MM.1S (cell line): ENCODE results near the gene KLHDC8A.

Experiments used
- EZH2 ChIP-seq: fragments of 300-600 bp; sonication (generic); optimal IDR thresholded peaks from 2 replicates; pipeline ENCODE3; 2017; ENCODE audit warnings: low read depth, mild to moderate bottlenecking, antibody characterized with exemption, low read length, mixed read lengths
- TF ChIP-seq, protein P1 (sequence below): fragments of 300-600 bp; sonication (generic); IDR thresholded peaks from 2 replicates; pipeline ENCODE4 v1.5.1; 2016; ENCODE audit warnings: antibody characterized with exemption, low read length, mixed read lengths

- no peak for TF ChIP-seq EZH2
- TF ChIP-seq, protein P1, sequence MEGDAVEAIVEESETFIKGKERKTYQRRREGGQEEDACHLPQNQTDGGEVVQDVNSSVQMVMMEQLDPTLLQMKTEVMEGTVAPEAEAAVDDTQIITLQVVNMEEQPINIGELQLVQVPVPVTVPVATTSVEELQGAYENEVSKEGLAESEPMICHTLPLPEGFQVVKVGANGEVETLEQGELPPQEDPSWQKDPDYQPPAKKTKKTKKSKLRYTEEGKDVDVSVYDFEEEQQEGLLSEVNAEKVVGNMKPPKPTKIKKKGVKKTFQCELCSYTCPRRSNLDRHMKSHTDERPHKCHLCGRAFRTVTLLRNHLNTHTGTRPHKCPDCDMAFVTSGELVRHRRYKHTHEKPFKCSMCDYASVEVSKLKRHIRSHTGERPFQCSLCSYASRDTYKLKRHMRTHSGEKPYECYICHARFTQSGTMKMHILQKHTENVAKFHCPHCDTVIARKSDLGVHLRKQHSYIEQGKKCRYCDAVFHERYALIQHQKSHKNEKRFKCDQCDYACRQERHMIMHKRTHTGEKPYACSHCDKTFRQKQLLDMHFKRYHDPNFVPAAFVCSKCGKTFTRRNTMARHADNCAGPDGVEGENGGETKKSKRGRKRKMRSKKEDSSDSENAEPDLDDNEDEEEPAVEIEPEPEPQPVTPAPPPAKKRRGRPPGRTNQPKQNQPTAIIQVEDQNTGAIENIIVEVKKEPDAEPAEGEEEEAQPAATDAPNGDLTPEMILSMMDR: no peak
Observed at GRCh38 chr1:205317311-205317917, 39.3 kb downstream of the KLHDC8A start.
